Measurements from ENCODE around the gene ANO2.

Gene ANO2

DNA sequence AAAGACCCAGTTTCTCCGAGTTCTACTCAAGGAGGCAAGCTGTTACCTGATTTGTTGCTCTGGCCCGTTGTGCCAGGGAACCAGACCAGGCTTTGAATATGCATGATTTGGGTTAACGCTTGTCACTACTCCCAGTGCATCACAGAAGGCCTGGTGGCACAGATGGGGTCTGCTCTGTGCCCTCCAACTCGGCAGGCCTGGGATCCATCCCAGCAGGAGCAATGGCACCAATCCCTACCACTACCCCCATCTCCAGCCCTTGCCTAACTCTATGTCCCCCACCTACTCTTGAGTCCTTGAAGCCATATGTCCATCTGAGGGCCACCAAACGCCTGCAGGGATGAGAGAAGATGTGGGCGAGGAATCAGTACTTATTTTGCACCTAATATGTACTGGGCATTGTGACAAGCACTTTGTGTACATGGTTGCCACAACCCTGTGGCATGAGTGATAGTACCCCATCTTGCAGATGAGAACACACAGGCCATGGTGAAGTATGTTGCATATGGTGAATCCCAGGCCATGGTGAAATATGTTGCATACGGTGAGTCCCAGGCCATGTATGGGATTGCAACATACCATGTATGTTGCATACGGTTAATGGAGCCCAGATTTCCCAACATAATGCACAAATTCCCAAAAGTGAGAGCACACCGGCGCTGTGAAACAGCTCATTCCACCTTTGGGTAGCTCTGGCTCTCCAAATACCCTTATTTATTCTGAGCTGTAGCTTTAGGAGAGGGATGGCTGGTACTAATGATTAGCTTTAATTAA lies 410.4 kb downstream of the ANO2 start:
- no peak for TF ChIP-seq POLR2AphosphoS5 (IDR thresholded peaks at IDR 0.05; ENCODE audit: low read depth, low read length)
- no peak for TF ChIP-seq TAF1 (IDR thresholded peaks at IDR 0.05; ENCODE audit: borderline replicate concordance, insufficient read depth, low read length)
- TF ChIP-seq, protein P1, sequence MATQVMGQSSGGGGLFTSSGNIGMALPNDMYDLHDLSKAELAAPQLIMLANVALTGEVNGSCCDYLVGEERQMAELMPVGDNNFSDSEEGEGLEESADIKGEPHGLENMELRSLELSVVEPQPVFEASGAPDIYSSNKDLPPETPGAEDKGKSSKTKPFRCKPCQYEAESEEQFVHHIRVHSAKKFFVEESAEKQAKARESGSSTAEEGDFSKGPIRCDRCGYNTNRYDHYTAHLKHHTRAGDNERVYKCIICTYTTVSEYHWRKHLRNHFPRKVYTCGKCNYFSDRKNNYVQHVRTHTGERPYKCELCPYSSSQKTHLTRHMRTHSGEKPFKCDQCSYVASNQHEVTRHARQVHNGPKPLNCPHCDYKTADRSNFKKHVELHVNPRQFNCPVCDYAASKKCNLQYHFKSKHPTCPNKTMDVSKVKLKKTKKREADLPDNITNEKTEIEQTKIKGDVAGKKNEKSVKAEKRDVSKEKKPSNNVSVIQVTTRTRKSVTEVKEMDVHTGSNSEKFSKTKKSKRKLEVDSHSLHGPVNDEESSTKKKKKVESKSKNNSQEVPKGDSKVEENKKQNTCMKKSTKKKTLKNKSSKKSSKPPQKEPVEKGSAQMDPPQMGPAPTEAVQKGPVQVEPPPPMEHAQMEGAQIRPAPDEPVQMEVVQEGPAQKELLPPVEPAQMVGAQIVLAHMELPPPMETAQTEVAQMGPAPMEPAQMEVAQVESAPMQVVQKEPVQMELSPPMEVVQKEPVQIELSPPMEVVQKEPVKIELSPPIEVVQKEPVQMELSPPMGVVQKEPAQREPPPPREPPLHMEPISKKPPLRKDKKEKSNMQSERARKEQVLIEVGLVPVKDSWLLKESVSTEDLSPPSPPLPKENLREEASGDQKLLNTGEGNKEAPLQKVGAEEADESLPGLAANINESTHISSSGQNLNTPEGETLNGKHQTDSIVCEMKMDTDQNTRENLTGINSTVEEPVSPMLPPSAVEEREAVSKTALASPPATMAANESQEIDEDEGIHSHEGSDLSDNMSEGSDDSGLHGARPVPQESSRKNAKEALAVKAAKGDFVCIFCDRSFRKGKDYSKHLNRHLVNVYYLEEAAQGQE (IDR thresholded peaks at IDR 0.05; ENCODE audit: insufficient read depth in 1 of 2, low read depth in 2 of 2, low read length in 2 of 2), result no peak
- no peak for TF ChIP-seq SIN3A (IDR thresholded peaks at IDR 0.05; ENCODE audit: borderline replicate concordance, insufficient read depth, low read length)
- no peak for TF ChIP-seq FOXP2 (optimal IDR thresholded peaks at IDR 0.05; ENCODE audit: borderline replicate concordance, extremely low read depth, extremely low read length, insufficient read depth)

DNA sequence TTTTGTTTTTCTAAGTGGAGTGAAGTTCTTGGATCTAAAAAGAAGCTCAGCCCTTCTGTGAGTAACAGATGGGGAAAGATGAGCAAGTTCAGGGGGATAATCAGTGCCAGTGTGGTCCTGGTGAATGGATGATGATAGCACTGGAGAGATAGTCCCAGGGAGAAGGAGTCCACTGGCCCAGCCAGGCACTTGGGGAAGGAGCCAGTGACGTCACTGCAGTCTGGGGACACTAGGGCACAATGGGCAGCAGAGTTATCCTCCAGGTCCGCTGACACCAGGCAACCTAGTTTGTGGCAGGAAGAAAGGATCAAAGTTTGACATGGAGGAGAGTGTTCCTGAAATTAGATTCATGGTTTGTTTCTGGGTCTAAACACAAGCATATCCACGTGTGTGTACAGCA lies 411.7 kb downstream of the ANO2 start:
- no peak for TF ChIP-seq TAF1 (IDR thresholded peaks at IDR 0.05; ENCODE audit: borderline replicate concordance, insufficient read depth, low read length)

DNA sequence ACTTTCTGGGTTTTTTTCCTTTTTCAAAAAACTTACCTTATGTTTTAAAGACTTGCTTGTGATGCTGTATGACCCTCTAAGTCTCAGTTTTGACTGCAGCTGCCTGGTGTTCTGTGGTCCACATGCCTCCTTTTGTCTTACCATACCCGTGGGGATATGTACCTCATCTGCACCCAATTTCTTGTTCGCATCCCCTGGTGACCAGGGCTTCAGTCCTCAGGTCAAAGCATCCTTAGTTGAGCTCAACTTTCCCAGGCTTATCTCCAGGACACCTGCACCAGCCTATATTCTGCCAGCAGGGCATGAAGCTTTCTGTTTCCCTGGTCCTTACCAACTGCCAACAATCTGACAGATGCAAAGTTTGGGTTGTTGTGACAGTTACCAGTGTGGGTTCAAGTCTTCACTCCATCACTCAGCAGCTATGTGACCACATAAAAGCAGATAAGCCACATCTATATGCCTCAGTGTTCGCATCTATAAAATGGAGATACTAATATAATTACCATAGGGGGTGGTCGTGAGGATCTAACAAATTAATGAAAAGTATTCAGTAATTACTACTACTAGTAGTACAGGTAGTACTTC lies 419.2 kb downstream of the ANO2 start:
- TF ChIP-seq SIN3A (IDR thresholded peaks at IDR 0.05; ENCODE audit: borderline replicate concordance, insufficient read depth, low read length) (no peak), FOXP2 (optimal IDR thresholded peaks at IDR 0.05; ENCODE audit: borderline replicate concordance, extremely low read depth, extremely low read length, insufficient read depth) (no peak), TAF1 (IDR thresholded peaks at IDR 0.05; ENCODE audit: borderline replicate concordance, insufficient read depth, low read length) (no peak), POLR2AphosphoS5 (IDR thresholded peaks at IDR 0.05; ENCODE audit: low read depth, low read length) (no peak)
- TF ChIP-seq, protein P1 (IDR thresholded peaks at IDR 0.05; ENCODE audit: insufficient read depth in 1 of 2, low read depth in 2 of 2, low read length in 2 of 2), result no peak

DNA sequence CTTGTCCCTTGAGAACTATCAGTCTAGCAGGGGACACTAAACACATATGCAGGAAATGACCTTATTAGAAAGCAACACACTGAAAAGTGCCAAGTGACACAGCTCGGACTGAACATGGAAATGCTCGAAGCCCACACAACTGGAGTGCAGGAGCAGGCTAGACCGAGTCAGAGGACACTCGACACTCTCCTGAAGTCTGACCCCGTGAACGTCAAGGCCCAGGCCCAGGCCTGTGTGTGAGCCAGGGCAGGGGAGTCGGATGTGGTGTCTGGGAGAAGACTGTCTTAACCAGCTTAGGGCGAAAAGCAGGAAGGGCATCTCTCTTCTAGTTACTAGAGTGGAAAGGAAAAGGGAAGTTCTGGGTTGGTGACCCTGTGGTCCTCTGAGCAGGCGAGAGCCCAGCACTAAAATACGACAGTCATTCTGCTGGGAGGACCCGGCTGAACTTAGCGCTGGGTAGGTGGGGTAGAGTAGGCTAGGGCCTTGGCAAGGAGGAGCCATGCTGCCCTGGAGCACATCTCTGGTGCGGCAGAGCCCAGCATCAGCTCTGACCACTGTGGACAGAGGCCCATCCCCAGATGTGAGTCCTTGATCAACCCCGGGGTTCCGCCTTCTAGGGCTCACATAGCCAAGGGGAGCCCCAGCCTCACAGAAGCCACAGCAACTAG lies 420.2 kb downstream of the ANO2 start:
- TF ChIP-seq POLR2AphosphoS5 (IDR thresholded peaks at IDR 0.05; ENCODE audit: low read depth, low read length), result no peak
- no peak for TF ChIP-seq FOXP2 (optimal IDR thresholded peaks at IDR 0.05; ENCODE audit: borderline replicate concordance, extremely low read depth, extremely low read length, insufficient read depth)
- no peak for TF ChIP-seq SIN3A (IDR thresholded peaks at IDR 0.05; ENCODE audit: borderline replicate concordance, insufficient read depth, low read length)
- TF ChIP-seq, protein P1 (IDR thresholded peaks at IDR 0.05; ENCODE audit: insufficient read depth in 1 of 2, low read depth in 2 of 2, low read length in 2 of 2), result no peak

DNA sequence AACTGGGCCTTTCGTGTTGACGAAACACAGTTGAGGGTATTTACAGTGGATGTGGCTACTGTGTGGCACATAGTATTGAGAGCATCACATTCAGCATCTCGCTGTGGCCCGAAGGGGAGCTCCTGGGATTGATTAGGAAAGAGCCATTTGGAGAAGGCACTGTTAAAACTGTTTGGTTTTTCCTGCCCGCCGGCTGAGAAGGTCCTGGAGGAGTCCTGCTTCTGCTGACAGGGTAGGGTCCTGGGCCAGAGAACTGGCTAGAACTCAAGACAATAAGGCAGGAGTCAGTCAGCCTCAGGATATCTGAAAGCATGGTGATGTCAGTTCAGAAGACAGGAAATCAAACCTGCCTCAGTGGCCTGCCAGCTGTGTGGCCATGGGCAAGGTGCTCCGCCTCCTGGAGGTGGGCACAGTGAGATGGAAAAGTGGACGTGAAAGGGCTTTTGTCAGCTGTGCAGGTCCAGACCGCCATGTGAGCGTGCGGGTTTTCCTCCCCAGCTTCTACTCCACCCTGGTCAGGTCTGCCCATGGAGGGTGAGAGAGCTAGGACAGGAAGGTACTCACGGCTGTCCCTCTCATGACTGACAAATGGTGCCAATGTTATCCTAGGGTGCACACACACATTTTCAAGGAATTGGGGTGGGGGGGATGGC lies 420.8 kb downstream of the ANO2 start:
- TF ChIP-seq POLR2AphosphoS5 (IDR thresholded peaks at IDR 0.05; ENCODE audit: low read depth, low read length) (no peak), TAF1 (IDR thresholded peaks at IDR 0.05; ENCODE audit: borderline replicate concordance, insufficient read depth, low read length) (no peak), FOXP2 (optimal IDR thresholded peaks at IDR 0.05; ENCODE audit: borderline replicate concordance, extremely low read depth, extremely low read length, insufficient read depth) (no peak), SIN3A (IDR thresholded peaks at IDR 0.05; ENCODE audit: borderline replicate concordance, insufficient read depth, low read length) (no peak)
- TF ChIP-seq, protein P1 (IDR thresholded peaks at IDR 0.05; ENCODE audit: insufficient read depth in 1 of 2, low read depth in 2 of 2, low read length in 2 of 2), result no peak
